ENCODE data around the gene GRM8. TPM values are rescaled to one million over a fixed set of nuclear protein-coding genes. Genes with fewer than 3 reads are reported as not detected.

GRM8 gene
- total RNA-seq, 4 donors from 2014 or later: 1.0 to 5.0 TPM; not detected in 2

DNA sequence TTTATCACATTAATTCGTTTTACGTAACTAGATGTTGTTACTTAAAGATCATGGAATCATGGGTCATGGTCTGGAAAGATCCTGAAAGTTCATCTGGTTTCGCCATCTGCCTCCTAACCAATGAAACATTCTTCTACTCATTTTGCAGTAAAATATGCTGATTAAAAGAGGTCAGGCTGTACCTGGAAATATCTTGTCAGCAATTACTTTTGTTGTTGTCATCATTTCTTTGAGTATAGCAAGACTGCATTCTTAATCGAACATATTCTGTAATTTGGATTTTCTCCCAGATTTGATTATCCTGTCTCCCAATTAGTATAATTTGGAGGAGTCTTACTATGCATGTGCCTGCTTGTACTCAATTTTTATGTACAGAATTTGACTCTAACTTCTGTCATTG, 833.7 kb downstream of the GRM8 start:
- Histone ChIP-seq H3K4me1 (no peaks in the 10 kb centered on the region), H3K27ac (no peak overlapping the region), H3K9me3 (peaks cover 0 to 5% (median 0%) of the 10 kb centered on the region in 4 donors), H3K4me3 (no peak overlapping the region), H3K36me3 (no peaks in the 10 kb centered on the region), H3K27me3 (no peaks in the 10 kb centered on the region)
- TF ChIP-seq, protein P1, sequence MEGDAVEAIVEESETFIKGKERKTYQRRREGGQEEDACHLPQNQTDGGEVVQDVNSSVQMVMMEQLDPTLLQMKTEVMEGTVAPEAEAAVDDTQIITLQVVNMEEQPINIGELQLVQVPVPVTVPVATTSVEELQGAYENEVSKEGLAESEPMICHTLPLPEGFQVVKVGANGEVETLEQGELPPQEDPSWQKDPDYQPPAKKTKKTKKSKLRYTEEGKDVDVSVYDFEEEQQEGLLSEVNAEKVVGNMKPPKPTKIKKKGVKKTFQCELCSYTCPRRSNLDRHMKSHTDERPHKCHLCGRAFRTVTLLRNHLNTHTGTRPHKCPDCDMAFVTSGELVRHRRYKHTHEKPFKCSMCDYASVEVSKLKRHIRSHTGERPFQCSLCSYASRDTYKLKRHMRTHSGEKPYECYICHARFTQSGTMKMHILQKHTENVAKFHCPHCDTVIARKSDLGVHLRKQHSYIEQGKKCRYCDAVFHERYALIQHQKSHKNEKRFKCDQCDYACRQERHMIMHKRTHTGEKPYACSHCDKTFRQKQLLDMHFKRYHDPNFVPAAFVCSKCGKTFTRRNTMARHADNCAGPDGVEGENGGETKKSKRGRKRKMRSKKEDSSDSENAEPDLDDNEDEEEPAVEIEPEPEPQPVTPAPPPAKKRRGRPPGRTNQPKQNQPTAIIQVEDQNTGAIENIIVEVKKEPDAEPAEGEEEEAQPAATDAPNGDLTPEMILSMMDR (IDR thresholded peaks at IDR 0.05): no peak
- no peak for TF ChIP-seq POLR2A (IDR thresholded peaks at IDR 0.05)
- no peak for DNase-seq

DNA sequence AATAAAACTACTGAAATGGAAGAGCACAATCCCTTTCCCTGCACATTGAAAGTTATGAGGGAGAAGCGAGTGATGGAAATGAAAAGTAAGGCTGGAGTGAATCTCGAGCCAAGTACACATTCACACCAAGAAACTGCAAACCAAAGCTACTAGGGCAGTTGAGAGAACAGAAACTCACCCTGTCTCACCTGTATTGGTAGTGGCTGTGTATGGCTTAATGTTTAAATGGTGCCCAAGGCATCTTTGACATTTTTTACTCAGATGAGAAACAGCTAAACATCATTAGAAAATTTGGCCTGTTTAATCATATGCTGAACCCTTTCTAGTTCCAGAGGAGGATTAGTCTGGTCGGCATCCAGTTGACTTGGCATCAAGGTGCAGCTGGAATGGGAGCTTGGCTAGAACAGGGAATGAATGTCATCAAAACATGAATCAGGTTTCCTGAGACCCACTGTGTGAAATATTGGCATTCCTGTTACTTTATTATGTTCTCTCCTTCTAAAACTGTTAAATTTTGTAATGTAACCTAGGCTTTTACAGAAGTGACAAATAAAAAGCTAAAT, 840.8 kb downstream of the GRM8 start:
- no peak overlapping the region for H3K4me3 ChIP-seq
- no peaks in the 10 kb centered on the region for H3K27me3 ChIP-seq
- H3K36me3 ChIP-seq: no peaks in the 10 kb centered on the region
- no peak for DNase-seq
- TF ChIP-seq, protein P1 (IDR thresholded peaks at IDR 0.05): no peak
- TF ChIP-seq POLR2A (IDR thresholded peaks at IDR 0.05): no peak
- H3K27ac ChIP-seq: no peak overlapping the region
- H3K9me3 ChIP-seq: no peaks in the 10 kb centered on the region
- H3K4me1 ChIP-seq: no peaks in the 10 kb centered on the region

DNA sequence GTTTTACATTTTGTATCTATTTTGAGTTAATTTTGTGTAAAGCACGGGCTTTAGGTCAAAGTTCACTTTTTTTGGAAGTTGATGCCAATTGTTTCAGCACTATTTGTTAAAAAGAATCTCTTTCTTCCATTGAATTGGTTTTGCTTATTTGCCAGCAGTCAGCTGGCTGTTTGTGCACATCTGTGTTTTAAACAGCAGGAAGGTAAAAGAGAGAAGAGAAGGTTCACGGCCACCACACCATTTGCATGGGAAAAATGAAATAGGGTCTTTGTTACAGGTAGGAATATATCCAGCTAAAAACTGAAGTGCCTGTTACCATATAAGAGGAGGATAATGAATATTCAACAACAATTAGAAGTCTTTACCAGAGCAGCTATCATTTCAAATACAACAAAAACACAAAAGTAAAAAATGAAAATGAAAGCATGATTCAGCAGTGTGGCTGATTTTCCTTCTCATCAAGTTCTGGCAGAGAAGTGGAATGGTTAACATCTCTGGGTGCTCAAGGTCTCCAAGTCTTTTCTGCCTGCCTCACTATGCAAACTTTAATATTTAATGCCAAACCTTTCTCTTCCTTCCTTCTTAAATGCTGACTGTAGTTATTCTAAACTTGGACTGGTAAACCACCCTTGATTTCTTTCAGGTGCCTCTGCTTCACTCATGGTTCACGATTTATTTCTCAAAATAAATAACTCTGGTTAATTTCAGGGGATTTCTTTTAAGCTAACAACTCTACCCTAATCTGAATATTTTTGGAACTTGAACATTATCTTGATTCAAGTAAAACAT, 841.5 kb downstream of the GRM8 start:
- no peak for DNase-seq
- Histone ChIP-seq H3K9me3 (no peaks in the 10 kb centered on the region), H3K36me3 (no peaks in the 10 kb centered on the region), H3K4me3 (no peak overlapping the region), H3K4me1 (no peaks in the 10 kb centered on the region), H3K27ac (no peak overlapping the region), H3K27me3 (no peaks in the 10 kb centered on the region)
- TF ChIP-seq, protein P1 (IDR thresholded peaks at IDR 0.05): no peak
- TF ChIP-seq POLR2A (IDR thresholded peaks at IDR 0.05): no peak

DNA sequence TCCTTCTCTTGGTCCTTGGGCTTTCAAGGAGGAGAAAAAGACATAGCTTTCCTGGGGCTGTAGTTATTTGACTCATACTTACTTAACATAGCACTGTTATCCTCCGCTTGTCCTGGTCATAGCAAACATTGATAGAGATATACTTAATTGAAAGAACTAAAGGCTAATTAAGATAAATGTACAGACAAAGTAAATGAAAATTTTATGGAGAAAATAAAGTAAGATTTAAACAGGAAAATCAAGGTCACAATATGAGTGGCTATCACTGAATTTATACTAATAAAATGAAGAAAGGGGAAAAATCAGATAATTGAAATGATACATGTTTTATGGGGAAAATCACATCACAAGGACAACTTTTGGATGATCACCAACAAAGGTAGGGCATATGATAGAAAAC, 849.7 kb downstream of the GRM8 start:
- H3K9me3 ChIP-seq: no peaks in the 10 kb centered on the region
- no peaks in the 10 kb centered on the region for H3K27me3 ChIP-seq
- no peak for DNase-seq
- TF ChIP-seq, protein P1 (IDR thresholded peaks at IDR 0.05): no peak
- no peak for TF ChIP-seq POLR2A (IDR thresholded peaks at IDR 0.05)
- no peak overlapping the region for H3K27ac ChIP-seq
- H3K4me1 ChIP-seq: no peaks in the 10 kb centered on the region
- H3K36me3 ChIP-seq: no peaks in the 10 kb centered on the region
- H3K4me3 ChIP-seq: no peak overlapping the region

DNA sequence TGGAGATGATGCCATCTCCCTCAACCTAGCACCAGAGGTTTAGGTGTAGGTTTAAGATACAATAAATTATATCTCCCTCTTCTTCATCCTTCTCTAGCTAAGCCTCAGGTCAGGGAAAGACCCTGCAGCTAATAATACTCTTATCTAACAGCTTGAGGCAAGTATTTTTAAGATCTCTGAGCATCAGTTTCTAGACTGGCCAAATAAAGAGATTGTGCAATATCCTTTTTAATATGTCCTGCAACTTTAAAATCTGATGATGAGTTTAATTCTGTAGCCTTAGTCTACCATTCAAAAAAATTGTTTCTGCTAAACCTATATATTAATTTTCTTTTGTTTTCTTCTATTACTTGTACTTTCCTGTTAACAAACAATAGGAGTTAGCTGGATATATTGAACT, 850.8 kb downstream of the GRM8 start:
- H3K27ac ChIP-seq: no peak overlapping the region
- TF ChIP-seq, protein P1 (IDR thresholded peaks at IDR 0.05): no peak
- TF ChIP-seq POLR2A (IDR thresholded peaks at IDR 0.05): no peak
- no peak overlapping the region for H3K4me3 ChIP-seq

More for the DNA sequence above, 850.8 kb downstream of the GRM8 start:
- no peaks in the 10 kb centered on the region for H3K4me1 ChIP-seq
- DNase-seq: no peak
- H3K27me3 ChIP-seq: no peaks in the 10 kb centered on the region
- no peaks in the 10 kb centered on the region for H3K36me3 ChIP-seq
- H3K9me3 ChIP-seq: peaks cover 0 to 2% (median 0%) of the 10 kb centered on the region in 4 donors
